Upper lobe of left lung (tissue), 4 donors: ENCODE results near the gene FASTKD3.
"Not testable (repeated sequence)": the region's sequence is repeated elsewhere in the genome, so short reads cannot be mapped to it uniquely, and the experiment has no call there.

ENCODE experiments used
- EP300 ChIP-seq, 4 donors: sonication (generic); formaldehyde crosslinking; IDR thresholded peaks; one replicate each; pipeline ENCODE4 v1.5.1; 2017; ENCODE audit warnings: antibody characterized with exemption in 4 of 4, control low read depth in 2 of 4
- POLR2A ChIP-seq, 4 donors: fragments of 450-650 bp; IDR thresholded peaks; one replicate each; pipeline ENCODE4 v1.5.1; 2016 to 2017; ENCODE audit warnings: antibody characterized with exemption in 4 of 4, mild to moderate bottlenecking in 2 of 4
- TF ChIP-seq, protein P1 (sequence below), 6 experiments: fragments of 450-650 bp in 4 of 6; fragments of 200-600 bp in 2 of 6; sonication (generic) in 2 of 6; IDR thresholded peaks; one replicate each; pipeline ENCODE4 v1.5.1; 2016 to 2019; ENCODE audit warnings: antibody characterized with exemption in 6 of 6

DNA sequence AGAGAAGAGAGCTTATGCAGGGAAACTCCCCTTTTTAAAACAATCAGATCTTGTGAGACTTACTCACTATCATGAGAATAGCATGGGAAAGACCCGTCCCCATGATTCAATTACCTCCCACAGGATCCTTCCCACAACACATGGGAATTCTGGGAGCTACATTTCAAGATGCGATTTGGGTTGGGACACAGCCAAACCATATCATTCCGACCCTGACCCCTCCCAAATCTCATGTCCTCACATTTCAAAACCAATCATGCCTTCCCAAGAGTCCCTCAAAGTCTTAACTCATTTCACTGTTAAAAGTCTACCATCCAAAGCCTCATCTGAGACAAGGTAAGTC lies 42.6 kb upstream of the FASTKD3 start:
- TF ChIP-seq, protein P1, sequence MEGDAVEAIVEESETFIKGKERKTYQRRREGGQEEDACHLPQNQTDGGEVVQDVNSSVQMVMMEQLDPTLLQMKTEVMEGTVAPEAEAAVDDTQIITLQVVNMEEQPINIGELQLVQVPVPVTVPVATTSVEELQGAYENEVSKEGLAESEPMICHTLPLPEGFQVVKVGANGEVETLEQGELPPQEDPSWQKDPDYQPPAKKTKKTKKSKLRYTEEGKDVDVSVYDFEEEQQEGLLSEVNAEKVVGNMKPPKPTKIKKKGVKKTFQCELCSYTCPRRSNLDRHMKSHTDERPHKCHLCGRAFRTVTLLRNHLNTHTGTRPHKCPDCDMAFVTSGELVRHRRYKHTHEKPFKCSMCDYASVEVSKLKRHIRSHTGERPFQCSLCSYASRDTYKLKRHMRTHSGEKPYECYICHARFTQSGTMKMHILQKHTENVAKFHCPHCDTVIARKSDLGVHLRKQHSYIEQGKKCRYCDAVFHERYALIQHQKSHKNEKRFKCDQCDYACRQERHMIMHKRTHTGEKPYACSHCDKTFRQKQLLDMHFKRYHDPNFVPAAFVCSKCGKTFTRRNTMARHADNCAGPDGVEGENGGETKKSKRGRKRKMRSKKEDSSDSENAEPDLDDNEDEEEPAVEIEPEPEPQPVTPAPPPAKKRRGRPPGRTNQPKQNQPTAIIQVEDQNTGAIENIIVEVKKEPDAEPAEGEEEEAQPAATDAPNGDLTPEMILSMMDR (IDR thresholded peaks at IDR 0.05): not testable (repeated sequence)
- not testable (repeated sequence) for TF ChIP-seq EP300, POLR2A (IDR thresholded peaks at IDR 0.05)
